Measurements from ENCODE around the gene FITM1.

Gene FITM1

DNA sequence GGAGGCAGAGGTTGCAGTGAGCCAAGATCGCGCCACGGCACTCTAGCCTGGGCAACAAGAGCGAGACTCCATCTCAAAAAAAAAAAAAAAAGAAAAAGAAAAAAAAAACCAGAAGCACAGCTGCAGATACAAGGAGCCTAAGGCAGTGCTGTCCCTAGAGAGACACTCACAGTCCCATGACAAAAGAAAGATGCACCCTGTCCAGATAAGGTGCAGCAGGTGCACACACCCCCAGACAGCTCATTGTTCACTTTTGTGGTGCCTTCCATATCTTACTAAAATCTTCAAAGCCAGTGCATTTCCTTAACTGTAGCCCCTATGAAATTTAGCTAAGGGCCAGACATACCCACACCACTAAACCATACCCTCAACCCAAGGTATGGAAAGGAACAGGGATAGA is 8.0 kb upstream of the FITM1 start:
- DNase-seq, result no peak

DNA sequence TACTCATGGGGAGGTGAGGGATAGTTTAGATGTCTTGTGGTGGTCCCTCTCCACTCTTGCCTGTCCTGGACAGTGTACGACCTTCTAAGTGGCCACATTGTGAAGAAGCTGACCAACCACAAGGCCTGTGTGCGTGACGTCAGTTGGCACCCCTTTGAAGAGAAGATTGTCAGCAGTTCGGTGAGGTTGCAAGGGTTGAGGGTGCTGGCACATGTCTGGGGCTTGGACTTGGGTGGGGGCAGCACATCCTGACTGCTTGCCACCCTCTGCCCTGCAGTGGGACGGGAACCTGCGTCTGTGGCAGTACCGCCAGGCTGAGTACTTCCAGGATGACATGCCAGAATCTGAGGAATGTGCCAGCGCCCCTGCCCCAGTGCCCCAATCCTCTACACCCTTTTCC is 7.6 kb upstream of the FITM1 start:
- no peak for DNase-seq

DNA sequence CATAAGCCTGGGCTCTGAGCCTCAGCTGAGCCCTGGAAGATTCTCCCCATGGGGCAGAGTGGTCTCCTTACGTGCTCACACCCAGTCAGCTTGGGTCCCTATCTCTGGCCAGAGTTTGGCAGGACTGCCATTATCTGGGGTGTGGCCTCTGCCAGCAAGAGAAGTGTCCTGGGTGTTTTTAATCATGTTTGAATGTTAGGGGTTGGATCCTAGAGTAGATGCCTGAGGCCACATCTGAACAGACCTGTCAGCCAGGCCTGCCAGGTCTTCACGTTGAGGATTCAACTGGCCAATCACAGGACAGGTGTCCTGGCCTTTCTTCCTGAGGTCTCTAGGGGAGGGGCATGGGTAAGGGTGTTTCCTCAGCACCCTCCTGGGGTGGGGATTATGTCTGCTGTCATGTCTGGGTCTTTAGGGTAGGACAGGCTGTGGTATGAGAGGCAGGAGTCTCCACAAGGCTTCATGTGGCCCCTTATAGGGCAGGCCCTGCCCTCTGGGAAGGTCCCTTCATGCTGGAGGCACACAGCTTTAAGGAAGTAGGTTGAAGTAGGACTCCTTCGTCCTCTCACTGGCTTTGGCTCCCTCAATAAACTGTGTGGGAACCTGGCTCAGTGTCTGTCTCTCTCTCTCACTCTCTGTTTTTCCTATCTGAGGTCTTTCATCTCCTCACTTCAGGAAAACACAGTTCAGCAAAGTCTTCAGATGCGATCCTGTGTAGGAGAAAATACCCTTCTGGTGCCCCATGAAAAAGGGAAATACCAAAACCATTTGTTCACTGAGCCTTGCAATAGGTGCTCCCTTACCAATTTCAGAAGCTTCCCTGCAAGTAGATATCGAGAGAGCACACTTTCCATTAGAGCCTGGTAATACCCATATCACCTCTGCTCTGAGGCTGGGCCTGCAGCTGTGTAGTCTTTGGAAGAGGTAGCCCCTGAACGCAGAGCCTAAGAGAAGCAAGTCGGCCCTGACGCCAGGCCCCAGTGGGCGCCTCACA is 6.7 kb upstream of the FITM1 start:
- DNase-seq, result no peak

DNA sequence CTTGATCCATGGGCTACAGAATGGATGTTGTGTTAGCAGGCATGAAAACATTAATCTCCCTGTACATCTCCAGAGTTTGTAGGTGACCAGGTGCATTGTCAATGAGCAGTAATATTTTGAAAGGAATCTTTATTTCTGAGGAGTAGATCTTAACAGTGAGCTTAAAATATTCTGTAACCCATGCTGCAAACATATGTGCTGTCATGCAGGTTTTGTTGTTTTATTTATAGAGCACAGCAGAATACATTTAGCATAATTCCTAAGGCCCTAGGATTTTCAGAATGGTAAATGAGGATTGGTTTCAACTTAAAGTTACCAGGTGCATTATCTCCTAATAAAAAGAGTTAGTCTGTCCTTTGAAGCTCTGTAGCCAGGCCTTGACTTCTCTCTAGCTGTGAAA is 3.5 kb upstream of the FITM1 start:
- no peak for DNase-seq

DNA sequence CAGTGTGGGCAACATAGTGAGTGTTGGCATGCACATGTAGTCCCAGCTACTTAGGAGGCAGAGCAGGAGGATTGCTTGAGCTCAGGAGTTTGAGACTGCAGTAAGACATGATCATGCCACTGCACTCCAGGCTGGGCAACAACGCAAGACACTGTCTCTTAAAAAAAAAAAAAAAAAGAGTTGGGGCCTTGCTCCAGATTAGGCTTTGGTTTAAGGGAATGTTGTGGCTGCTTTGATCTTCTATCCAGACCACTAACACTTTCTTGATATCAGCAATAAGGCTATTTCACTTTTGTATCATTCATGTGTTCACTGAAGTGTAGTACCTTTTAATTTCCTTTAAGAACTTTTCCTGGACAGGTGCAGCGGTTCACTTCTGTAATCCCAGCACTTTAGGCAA is 2.8 kb upstream of the FITM1 start:
- no peak for DNase-seq

DNA sequence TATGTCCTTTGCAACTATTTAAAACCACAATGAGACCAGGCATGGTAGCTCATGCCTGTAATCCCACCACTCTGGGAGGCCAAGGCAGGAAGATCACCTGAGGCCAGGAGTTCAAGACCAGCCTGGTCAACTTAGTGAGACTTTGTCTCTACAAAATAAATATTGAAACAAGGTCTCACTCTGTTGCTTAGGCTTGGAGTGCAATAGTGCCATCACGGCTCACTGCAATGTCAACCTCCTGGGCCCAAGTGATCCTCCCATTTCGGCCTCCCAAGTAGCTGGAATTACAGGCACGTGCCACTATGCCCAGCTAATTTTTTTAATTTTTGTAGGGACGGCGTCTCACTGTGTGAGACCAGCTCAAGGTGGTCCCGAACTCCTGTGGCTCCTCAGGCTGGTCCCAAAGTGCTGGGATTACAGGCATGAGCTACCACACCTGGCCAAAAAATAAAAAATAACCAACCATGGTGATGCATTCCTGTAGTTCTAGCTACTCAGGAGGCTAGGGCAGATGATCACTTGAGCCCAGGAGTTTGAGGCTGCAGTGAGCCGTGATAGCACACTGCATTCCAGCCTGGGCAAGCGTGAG is 955 bp upstream of the FITM1 start:
- no peak for DNase-seq

DNA sequence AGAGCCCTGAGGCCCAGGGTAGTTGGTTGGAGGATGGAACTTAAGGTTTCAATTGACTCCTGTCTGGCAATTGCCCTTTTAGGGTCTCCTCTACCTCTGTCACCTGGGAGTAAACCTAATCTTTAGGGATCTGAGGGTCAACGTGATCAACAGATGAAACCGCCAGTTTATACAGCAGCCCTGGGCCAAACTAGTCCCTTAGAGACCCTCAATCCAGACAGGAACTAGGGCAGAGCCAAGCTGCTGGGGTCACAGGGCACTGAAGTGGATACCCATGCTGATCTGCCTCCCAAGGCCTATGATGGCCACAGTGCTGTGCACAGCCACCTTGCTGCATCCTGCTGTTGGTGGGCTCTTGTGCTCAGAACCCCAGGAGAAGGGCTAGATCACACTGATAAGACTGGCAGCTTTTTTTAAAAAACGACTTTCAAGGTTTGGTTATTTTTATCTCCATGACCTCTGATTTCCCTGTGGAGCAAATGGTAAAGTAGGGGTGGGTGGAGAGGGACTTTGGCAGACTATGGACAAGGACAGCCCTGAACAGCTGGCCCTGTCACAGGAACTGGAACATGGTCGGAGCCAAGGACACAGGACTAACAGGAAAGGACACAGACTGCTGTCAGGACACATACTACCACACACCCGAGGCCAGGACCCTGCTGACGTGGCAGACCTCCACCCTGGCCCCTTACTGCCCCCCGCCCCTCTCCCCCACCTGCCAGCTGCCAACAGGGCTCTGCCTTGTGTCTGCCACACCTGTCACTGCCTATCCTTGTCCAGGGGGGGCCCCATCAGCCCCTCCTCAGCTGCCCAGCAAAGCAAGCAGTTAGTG is 474 bp downstream of the FITM1 start:
- DNase-seq, result no peak

DNA sequence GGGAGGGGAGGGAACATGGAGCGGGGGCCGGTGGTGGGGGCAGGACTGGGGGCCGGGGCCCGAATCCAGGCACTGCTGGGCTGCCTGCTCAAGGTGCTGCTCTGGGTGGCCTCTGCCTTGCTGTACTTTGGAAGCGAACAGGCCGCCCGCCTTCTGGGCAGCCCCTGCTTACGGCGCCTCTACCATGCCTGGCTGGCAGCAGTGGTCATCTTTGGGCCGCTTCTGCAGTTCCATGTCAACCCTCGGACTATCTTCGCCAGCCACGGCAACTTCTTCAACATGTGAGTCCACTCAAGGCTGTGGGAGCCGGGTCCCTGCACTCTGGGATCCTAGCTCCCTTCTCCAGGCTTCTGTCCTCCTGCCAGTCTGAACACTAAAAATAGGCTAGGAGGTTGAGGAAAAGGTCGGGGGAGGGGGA is 1.1 kb downstream of the FITM1 start:
- DNase-seq, result no peak

DNA sequence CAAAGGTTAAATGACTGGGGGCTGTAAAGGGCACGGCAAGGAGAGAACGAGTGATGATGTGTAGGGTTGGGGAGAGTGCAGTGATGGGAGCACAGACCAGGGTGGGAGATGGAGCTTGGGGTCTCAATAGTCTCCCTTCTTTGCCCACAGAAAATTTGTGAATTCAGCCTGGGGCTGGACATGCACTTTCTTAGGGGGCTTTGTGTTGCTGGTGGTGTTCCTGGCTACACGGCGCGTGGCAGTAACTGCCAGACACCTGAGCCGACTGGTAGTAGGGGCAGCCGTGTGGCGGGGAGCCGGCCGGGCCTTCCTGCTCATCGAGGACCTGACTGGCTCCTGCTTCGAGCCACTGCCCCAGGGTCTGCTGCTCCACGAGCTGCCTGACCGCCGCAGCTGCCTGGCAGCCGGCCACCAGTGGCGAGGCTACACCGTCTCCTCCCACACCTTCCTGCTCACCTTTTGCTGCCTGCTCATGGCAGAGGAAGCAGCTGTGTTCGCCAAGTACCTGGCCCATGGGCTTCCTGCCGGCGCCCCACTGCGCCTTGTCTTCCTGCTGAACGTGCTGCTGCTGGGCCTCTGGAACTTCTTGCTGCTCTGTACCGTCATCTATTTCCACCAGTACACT is 1.7 kb downstream of the FITM1 start:
- peak in 1 of 2 experiments; percentile 29 for DNase-seq

DNA sequence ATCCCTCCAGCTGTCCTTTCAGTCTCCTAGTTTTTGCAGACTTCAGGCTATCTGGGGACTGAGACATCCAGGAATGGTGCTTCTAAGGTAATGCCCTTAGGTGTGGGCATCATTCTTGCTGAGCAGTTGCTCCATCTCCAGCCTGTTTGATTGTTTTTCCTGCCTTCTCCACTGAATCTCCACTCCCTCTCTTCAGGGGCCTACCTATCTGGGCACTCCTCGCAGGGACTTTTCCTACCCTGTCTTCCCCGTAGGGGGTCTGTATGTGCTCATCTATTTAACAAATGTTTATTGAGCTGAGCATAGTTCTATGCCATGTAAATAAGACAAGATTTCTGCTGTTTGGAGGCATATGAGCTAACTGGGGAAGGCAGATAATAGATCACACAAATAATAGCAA is 2.5 kb downstream of the FITM1 start:
- no peak for DNase-seq

DNA sequence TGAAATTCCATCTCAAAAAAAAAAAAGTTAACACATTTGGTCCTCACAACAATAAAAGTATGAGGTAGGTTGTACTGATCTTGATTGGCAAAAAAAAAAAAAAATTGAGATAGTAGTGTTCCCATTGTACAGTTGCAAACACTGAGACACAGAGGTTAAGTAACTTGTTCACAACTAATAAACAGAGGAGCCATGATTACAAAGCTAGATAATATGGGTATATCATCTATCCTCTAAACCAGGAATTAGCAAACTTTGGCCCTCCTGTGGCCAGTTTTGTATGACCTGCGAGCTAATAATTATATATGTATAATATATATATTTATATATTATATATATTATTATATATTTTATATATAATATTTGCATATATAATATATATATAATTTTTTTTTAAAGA is 3.3 kb downstream of the FITM1 start:
- no peak for DNase-seq

DNA sequence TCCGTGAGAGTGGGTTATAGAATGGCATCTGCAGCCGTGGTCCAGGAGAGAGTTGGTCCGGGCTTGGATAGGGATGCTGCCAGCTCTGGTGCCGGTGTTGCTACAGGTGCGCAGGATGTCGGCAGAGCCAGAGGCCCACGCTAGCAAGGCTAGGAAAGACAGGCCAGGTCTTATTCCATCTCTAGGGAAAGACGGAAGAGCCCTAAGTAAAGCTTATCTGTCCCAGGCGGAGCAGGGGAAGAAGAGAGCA is 5.0 kb downstream of the FITM1 start:
- no peak for DNase-seq

DNA sequence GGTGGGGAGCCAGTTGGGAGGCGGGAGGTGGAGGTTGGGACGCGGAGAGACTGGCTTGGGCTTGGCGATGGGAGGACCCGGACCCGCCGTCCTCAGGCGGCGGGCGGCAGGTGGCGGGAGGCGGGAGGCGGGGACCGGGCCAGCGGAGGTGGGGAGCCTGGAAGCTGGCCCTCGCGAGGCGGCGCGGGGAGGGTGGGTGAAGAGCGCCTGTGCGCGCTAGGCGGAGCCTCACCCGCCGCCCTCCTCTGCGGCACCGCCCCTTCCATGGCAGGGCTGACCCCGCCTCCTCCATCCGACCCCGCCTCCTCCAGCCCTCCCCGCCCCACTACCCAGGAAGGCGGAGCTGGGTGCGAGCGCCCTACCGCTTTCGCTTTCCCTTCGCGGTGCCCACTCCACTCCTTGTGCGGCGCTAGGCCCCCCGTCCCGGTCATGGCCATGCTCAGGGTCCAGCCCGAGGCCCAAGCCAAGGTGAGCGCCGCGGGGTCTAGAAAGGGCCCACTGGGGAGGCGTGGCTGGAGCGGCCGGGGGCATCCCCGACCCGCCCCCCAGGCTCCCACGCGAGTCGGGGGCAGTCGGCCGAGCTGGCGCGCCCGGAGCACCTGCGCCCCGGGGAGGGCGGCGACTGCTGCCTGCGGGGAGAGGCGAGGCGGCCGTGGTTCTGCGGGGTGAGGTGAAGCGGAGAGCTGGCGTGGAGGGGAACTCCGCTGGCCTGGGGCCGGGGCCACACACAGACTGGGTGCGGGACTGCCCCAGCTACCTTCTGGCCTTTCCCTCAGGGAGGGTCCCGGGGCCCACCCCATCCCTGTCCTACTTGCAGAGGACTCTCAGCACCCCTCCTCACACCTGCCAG is 5.6 kb downstream of the FITM1 start, which contains the start of gene PSME1:
PSME1 (plus strand) TSS at position 361 of the 850 bp plus-strand sequence; CDS start at position 430, 69 bp downstream.
- peak; percentile 95 for DNase-seq

DNA sequence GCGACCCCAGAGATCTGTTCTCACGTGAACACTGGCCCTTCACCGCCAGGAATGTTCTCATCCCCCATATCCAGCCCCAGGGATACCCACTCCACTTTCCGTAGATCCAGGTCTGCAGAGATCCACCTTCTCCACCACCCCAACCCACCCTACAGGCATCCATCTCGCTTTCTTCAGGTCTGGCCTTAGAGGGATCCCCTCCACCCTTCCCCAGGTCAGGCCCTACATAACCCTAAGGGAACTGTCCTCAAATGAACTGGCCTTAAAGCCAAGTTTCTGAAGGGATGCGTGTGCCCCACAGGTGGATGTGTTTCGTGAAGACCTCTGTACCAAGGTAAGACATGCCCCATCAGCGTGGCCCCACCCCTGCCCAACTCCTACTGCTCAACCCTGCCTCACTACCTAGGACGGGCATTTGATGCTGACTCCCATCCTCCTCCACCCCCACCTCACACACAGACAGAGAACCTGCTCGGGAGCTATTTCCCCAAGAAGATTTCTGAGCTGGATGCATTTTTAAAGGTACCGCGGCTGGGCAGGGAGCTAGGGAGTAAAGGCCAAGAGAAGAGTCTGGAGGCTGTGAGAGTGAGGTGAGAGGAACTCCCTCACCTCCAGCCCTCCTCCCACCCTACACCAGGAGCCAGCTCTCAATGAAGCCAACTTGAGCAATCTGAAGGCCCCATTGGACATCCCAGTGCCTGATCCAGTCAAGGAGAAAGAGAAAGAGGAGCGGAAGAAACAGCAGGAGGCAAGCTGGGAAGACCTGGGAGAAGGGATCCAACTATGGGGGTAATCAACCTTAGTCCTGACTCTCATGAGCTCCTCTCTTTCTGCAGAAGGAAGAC is 6.4 kb downstream of the FITM1 start:
- peak in 1 of 2 experiments; percentile 42 for DNase-seq

DNA sequence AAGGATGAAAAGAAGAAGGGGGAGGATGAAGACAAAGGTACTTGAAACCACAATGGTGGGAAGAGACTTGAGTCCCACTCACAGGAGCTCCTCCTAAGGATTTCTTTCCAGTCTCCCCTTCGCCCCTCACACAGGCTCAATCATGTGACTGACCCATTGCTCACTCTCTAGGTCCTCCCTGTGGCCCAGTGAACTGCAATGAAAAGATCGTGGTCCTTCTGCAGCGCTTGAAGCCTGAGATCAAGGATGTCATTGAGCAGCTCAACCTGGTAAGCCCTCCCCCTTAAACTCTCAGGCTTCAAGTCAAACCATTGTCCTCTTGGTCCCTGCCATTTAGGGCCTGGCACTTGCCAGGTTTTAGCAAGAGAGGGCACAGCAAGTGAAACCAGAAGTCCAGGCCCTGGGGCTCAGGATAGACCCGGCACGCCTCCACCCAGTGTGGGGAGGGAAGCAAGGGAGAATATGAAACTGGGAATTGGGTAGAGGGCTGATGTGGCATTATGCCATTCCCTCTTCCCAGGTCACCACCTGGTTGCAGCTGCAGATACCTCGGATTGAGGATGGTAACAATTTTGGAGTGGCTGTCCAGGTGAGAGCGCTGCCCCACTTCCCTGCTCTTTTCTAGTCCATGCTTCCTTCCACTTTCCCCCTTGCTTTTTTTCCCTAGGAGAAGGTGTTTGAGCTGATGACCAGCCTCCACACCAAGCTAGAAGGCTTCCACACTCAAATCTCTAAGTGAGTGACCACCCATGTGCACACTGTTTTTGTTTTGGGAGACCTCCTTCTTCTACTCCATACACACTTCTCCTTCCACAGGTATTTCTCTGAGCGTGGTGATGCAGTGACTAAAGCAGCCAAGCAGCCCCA is 7.3 kb downstream of the FITM1 start:
- no peak for DNase-seq

DNA sequence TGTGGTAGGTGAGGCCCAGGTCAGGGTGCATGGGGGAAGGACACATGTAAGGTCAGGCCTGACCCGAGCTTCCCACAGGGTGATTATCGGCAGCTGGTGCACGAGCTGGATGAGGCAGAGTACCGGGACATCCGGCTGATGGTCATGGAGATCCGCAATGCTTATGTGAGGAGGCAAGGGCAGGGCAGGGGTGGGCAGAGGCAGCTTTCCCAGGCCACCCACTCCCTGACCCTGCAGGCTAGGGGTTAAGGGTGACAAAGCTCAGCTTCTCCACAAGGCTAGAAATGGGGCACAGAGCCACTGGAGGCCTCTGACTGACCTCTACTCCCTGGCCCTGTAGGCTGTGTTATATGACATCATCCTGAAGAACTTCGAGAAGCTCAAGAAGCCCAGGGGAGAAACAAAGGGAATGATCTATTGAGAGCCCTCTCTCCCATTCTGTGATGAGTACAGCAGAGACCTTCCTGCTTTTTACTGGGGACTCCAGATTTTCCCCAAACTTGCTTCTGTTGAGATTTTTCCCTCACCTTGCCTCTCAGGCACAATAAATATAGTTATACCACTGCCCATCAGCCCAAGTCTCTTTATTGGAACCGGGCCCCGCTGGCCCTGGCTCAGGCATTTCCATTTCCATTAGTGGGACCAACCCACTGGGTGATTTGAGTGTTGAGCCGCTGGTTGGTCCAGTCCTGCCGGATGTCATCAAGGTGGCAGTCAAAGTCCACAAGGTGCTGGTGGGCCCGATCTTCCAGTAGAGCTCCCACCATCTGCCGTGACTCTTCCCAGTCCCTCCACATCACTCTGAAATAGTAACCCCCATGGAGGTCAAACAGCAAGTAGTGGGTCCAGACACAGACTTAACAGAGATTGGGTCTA is 8.2 kb downstream of the FITM1 start:
- no peak for DNase-seq

DNA sequence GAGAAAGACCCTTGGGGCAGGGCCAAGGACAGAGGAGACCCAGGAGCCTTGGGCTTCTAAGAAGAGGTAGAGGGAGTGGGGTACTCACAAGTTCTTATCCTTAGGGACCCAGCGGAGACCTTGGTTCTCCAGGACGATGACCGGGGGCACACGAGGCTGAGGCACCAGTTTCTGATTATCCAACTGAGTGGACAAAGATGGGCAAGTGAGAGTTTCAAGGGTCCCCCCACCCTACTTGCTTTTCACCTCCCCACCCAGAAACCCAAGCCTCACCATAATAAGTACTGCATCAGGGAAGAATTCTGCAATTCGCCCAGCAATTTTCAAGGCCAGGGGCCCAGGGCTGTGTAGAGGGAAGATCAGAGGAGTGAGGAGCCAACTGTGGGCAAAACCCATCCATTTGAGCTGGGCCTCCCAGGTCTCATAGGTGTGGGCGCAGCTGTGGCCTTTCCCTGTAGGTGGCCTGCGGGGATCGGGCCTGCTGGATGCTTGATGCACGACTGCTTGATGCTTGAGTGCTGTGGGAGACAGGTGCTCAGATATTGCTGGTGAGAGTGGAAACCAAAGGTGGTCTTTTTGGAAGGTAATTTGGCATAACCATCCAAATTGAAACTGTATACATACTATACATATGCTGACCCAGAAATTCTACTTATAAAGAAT is 8.9 kb downstream of the FITM1 start:
- DNase-seq, result peak; percentile 46 to 58

DNA sequence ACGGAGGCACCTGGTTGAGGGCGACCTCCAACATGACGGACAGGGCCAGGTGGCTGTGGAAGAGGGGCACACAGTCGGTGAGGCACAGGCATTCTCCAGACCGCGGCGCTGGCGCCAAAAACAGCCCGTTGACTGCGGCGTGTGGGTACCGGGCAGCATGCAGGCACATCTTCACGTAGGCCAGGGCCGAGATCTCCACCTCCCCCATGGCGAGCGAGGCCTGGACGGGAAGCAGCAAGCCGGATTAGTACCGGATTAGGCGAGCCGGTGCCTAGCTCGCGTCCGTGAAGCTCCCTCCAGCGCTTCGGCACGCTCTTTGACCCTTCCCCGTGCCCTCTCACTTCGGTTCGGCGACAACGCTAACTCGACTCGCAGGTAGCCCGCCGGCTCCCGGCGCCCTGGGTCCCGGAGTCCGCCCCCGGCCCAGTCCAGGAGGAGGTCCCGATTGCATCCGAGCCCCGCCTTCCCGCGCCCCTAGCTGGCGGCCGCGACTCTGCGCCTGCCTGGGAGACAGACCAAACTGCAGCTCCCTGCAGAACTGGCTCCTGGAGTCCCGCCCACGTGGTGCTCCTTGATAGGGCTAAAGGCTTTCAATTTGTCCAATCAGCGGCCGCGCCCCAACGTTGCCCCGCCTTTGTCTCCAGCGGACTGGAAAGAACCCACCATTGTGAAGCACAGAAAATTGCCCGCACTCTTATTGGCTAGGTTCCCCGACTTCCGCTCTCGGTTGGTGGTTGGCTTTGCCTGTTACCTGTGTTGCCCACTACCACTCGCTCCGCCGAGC is 10.8 kb downstream of the FITM1 start, which contains the start of gene EMC9:
EMC9 (minus strand) TSS at position 495 of the 784 bp plus-strand sequence; CDS start at position 208, 287 bp downstream.
- DNase-seq, result peak; percentile 100

Data from activated CD4-positive, alpha-beta T cell treated with anti-CD3 and anti-CD28 coated beads, Interleukin-2, amount 50 U/mL, for 48 hours (primary cell).